Loucy (cell line): ENCODE measurements around the gene SATB2.

Experiments used
- EZH2phosphoT487 ChIP-seq: fragments of 200-600 bp; IDR thresholded peaks from 2 replicates; pipeline ENCODE4 v1.6.1; 2018; ENCODE audit warnings: antibody characterized with exemption, mild to moderate bottlenecking, moderate library complexity, borderline replicate concordance
- TF ChIP-seq, protein P1 (sequence below): fragments of 200-600 bp; sonication (generic); conservative IDR thresholded peaks from 2 replicates; pipeline ENCODE4 v1.5.1; 2014; ENCODE audit warnings: mild to moderate bottlenecking, antibody characterized with exemption, low read length

DNA sequence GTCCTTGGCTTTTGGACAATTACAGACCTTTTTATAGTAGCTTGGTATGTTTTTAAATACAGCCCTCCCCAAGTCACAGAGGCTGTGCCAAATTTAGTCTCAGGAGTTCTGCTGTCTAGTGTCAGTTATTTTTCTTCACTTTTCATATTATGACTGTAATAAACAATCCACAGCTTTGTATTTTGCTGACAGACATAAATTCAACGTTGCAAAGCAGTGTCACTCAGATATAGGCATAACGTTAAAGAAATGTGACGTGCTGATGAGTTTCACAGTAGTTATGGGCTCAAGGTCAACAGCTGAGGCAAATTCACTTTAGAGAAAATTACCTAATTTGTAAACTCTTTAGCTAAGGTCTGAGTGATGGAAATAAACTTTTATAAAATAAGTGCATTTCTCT lies 151.6 kb downstream of the SATB2 start:
- TF ChIP-seq, protein P1, sequence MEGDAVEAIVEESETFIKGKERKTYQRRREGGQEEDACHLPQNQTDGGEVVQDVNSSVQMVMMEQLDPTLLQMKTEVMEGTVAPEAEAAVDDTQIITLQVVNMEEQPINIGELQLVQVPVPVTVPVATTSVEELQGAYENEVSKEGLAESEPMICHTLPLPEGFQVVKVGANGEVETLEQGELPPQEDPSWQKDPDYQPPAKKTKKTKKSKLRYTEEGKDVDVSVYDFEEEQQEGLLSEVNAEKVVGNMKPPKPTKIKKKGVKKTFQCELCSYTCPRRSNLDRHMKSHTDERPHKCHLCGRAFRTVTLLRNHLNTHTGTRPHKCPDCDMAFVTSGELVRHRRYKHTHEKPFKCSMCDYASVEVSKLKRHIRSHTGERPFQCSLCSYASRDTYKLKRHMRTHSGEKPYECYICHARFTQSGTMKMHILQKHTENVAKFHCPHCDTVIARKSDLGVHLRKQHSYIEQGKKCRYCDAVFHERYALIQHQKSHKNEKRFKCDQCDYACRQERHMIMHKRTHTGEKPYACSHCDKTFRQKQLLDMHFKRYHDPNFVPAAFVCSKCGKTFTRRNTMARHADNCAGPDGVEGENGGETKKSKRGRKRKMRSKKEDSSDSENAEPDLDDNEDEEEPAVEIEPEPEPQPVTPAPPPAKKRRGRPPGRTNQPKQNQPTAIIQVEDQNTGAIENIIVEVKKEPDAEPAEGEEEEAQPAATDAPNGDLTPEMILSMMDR: no peak
- TF ChIP-seq EZH2phosphoT487: no peak
